HG03060 (cell line): ENCODE measurements around the gene SULT4A1.
"Not testable (repeated sequence)": the region's sequence is repeated elsewhere in the genome, so short reads cannot be mapped to it uniquely, and the experiment has no call there.

Source experiments
- ATAC-seq: cut with Tn5 transposase; IDR thresholded peaks from one replicate; pipeline ENCODE4 v1.9.1; 2021; ENCODE audit warnings: low read depth, moderate number of reproducible peaks; ENCODE audit not compliant: unreplicated experiment

Gene SULT4A1

DNA sequence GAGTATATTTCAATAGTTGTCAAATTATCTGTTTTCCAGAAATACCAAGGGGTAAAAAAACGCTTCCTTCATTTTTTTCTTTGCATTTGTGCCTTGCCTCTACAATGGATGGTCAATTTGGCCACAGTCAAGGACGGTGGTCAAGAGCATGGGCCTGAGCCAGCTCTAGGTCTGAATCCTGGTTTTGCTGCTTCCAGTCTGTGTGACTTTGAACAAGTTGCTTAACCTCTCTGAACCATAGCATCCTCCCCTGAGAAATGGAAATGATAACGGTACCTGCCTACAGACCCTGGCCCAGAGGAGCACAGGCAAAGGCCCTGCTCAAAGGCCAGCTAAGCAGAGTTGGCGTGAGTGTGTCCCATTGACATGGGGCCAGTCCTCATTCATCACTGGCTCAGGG, 26.4 kb upstream of the SULT4A1 start:
- no peak for ATAC-seq

DNA sequence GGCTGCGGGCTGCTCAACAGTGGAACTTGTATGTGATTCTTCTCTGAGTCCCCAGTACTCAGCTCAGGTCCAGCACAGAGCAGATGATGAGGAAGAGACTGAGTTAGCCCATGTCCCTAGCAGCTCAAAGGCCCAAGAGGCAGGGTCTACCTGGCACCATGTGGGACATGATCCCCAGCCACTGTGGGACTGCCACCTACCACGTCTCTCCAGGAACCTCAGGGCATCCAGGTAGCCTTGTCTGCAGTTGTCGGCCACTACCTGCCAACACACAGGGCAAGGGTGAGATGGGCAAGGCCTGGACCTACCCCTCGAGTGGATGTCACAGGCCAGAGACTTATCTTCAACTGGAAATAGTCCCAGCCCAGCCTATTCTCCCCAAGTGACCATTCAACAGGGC, 25.1 kb upstream of the SULT4A1 start:
- no peak for ATAC-seq

DNA sequence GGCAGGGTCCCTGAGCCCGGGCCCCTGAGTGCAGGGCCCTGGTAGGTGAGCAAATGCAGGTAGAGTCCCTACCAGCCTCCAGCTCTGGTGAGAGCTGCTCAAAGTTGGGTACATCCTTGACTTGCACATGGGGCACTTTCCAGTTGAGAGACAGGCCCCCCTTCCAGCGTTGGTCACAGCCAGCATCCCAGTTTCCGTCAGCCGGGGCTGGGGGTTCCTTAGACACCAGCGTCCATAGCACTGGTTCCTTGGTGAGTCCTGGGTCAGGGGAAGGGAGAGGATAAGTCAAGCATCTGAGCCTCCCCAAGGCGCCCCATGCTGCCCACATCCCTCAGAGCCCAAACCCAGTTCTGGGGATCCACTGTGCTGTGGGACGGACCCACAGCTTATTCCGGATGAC, 23.9 kb upstream of the SULT4A1 start:
- ATAC-seq: no peak

DNA sequence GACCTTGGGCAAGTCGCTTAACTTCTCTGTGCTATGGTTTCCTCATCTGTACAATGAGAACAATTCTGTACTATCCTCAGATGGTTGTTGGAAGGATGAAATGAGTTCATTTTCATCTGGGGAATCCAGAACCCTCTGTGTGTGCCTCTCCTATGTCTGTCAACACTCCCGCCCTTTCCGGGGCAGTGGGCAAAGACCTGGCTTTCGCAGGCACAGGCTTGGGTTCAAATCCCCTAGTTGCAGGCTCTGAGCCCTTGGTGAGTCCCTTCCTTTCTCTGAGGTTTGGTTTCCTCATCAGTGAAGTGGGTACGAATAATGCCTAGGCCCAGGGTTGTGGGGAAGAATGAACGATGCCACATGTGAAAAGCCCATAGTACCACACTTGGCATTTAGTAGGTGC, 23.5 kb upstream of the SULT4A1 start:
- no peak for ATAC-seq

DNA sequence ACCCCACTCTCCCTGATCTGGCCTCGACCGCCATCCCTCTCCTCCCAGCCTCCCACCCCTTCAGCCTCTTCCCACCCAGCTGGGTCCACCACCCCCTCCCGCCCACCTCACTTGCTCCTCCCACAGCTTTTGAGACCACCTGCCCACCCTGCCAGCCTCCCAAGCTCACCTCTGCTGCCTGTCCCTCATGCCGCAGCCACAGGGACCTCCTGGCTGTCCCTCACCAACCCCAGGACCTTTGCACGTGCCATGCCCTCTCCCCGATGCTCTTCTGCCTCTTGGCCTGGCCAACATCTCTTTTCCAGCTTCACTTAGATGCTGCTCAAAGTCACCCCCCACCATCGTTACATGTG, 23.0 kb upstream of the SULT4A1 start:
- no peak for ATAC-seq

DNA sequence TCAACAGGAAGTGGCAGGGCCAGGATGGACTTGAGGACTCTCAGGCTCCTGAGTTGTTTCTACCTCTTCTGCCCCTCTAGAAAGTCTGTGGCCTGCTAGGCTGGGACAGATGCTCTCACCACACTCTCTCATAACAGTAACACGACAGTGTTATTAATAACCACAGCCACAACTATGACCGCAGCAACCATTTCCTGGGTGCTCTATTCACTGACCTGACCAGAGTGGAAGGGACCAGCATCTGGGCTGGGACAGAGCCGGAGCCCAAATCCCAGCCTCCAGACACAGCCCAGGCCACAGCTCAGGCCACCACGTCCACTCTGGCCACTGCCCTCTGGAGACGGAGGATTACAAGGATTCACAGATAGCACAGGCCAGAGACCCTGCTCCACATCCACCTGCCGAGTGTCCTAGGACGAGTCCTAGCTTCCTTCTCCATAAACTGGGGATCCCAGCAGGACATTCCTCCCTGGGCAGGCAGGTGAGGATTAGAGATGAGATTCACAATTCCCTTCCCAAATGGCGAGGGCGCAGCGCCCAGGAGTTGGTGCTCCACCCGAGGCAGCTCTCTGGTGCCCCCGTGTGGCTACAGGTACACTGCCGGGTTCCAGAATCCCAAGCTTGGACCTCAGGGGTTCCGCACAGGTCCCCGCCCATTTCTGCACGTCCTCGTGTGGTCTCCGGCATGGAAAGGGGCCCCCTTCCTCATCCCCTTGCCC, 22.4 kb upstream of the SULT4A1 start:
- ATAC-seq: no peak

DNA sequence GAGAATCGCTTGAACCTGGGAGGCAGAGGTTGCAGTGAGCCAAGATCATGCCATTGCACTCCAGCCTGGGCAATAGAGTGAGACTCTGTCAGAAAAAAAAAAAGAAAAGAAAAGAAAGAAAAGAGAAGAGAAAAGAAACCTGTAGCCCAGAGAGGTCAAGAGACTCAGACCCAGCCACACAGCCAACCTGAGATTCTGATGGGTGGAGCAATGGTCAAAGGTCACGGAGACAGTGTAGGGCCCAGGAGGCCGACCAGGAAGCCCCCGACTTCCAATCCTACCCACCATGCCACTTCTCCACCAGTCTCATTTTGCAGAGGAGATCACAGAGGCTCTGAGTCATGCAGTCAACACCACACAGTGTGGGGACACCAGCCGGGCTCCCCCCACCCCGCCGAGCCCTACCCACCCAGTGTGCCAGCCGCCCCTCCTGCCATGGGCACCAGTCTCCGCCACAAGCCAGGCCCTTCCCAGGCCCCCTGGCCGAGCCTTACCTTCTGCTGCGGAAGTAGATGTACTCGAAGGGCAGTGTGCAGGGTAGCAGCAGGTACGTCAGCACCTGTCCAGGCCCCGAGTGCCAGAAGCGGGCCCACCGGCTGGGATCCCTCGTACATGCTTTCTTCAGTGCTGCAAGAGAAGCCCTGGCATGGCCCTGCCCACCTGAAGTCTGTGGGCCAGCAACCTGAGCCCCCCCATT, 21.6 kb upstream of the SULT4A1 start:
- ATAC-seq: no peak

DNA sequence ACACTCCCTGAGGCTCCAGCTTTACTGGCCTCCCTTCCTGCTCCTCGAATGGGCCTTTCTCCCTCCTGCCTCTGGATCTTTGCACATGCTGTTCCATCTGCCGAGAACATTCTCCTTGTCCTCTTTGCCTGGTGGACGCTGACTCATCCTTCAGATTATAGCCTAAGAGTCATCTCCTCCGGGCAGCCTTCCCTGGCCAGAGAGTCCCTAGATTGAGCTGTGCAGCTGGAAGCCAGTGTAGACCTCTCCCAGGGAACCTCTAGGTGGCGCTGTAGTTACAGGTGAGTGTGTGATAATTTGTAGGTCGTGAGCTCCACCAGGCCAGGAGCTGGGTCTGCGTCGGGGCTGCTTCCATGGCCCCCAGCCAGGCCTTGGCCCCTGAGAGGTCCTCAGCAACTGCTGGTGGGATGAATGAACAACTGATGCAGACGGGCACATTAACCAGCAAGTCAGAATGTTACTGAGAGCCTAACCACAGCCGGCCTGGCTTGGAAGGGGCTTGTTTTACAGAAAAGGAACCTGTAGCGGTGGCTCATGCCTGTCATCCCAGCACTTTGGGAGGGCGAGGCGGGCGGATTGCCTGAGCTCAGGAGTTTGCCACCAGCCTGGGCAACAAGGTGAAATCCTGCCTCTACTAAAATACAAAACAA, 20.8 kb upstream of the SULT4A1 start:
- ATAC-seq: no peak

DNA sequence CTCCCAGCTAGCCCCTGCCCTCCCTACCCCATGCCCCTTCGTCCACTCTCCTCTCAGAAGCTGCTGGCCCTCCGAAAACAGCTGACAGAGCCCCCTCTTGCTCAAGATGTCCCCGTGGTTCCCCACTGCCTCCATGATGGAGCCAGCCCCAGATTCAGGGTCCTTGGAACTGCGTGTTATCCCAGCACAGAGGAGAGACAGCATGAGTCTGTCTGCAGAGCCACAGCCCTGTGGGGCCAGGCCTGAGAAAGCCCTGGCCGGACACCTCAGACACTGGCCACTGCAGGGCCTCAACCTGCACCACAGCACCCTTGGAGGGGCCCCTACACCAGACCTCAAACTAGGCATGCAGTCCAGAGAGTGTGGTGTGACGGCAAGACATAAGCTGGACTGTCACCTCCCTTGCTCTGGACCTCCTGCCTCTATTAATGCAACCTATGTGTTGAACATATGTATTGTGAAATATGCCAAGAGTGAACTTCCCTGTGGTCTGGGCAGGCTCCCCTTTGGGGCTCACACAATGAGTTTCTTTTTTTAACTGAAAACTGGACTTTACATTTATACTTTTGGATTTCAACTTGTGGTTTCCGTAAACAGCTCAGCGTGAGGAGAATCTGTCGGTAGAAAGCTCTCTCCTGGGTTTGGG, 19.9 kb upstream of the SULT4A1 start:
- ATAC-seq: no peak

DNA sequence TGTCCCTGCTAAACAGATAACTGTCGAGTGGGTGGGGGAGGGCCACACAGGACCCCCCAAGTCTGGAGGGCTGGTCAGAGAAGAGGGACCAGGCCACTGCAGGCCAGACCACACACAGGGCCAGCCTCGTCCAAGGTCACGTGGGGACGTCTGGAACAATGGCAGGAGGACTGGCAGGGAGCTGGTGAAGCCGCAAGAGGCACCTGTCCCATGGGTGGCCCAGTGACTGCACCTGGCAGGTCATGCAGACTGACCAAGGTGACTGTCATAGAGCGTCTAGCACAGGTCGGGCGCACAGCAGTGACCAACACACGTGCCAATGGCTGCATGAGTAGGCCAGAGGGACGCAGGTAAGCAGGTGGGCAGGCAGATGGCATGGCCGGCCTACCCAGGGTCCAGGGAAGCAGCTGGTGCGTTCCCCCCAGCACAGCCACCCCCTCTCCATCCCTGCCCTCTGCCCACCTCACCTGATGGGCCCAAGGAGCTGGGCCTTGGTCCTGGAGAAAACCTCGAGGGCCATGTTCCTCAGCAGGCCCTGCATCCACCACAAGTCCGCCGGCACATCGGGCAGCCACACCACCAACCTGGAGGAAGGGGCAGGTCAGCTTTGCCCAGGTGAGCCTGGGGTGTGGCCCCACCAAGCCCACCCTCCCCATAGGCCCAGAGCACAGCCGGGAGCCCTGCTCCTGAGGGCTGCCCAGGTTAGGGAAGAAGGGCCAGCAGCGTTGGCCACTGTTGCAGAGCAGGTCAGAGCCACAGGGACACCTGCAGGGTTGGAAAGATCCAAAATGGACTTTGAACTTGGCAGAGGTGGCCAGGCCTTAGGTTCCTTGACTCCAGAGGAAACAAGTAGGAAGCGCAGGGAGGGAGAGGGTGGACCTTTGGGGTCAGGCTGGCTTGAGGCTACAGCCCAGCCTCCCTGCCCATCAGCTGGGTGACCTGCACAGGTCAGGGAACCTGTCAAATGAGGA, 19.1 kb upstream of the SULT4A1 start:
- no peak for ATAC-seq

DNA sequence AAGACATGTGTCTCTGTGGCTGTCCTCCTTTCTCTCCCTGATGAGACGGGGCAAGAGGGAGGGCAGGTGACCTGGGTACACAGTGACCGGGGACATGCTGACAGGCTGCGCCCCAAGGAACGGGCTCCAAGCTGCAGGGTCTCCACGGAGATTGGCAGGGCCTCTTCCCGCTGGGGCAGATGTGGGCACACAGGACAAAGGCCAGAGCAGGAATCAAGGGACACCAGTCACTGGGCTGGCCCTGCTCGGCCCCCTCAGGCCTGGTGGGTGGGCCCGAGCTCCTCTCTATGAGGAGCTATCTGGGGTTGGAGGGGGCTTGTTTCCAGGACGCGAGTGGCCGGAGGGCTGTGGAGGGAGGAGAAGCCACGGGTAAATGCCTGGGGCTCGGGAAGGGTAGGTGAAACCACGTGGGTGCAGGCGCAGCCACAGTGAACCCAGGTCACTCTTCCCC, 18.3 kb upstream of the SULT4A1 start:
- ATAC-seq: no peak

DNA sequence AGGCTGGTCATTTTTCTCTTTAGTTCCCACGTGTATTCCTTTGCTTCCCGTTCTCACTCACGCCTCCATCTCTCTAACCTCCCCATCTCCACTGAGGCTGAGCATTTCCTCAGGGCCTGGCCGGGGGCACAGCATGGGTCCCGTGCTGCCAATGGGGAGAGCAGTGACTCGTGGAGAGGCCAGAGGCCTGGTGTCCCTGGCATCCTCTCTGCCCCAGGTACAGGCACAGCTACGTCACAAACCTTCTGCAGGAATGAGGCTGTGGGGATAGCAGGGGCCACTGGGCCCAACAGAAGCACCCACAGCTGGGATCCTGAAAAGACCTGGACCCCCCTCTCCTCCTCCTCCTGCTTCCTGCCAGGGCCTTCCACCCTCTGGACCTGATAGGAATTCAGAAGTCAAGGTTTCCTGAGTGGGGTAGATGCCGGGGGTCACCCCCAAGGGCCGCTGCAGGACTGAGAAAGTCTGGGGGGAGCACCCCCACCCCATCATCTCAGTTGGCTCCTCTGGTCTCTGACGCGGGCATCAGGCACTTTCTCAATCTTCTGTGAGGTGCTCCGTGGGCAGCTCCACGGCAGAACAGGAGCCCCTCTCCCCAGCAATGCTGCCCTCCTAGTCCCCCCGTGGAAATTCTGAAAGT, 17.7 kb upstream of the SULT4A1 start:
- ATAC-seq: no peak

DNA sequence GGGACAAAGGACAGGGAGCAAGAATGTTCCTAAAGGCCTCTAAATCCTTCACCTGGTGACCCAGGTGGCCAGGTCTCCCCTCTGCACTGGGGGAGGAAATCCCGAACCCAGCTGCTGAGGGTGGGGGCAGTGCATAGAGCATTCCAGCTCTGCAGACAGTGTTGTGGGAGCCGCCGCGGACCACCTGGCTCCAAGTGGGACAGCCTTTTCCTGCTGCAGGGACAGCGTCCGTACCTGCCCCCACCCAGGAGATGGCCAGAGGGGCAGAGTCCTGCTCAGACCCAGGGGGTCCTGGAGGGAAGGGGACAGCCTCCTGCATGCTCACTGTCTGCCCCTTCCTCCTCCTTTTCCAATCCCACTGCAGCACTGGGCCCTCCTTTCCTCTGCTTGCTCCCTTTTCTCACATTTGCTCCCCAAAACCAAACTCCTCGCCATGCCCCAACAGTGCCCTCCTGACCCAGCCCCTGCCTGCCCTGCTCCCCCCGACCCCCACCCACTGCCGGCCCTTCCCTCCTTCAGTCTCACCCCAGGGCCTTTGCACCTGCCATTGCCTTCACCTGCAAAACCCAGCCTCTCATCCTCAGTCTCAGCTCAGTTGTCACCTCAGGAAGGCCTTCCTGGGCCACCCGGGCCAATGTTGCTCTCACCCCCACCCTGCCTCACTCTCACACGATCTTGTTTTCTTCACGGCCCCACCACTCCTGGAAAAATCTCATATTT, 16.7 kb upstream of the SULT4A1 start:
- ATAC-seq: no peak

DNA sequence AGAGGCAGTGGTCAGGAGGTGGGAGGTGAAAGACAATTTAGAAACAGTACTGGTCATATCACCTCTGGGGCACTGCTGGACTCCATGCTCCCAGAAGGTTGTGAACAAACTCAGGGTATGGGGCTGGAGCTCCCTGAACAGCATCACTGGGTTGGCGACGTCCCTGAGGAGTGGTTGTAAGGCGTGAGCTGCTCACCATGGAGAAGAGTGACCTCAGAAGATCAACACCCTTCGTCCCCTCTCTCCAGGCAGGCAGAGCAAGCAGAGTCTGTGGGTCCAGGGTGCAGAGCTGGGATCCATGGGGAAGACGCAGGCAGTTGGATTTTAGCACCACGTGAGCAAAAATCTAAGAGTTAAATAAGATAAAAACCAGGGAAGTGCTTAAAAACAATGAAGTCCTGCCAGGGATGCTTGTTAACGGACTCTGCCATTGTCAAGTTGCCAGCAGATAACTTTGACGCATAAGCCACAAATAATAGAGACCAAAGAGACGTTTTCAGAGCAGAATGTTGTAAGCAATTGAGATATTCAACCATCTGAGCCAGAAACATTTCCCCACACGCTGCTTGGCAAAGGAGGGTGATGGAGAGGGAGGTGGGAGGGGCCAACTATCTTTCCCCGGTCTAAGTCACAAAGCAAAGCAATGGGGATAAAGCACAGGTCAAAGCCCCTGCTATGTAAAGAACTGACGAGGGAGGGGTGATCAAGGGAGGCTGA, 15.9 kb upstream of the SULT4A1 start:
- ATAC-seq: no peak

DNA sequence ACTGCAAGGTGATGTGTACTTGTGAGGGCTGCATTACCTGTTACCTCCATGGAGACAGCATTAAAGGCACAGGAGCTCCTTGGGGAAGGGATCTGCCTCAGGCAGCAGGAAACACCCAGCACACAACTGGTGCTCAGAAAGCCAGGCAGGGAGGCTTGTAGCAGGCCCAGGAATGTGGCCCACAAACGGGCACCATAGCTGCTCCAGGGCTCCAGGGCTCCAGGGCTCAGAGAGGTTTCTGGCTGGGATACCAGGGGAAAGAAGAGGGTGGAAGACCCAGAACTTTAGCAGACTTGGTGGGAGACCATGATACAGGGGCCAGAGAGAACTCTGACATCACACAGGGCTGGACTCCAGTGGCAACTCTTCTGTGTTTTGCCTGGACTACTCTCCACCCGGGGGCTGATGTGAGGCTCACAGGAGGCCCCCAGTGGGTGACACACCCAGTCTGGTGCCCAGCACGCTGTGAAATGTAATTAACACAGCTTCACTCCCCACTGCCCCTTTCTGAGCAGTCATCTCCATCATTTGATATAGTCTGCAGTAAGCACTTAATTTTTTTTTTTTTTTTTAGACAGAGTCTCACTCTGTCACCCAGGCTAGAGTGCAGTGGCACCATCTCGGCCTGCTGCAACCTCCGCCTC, 14.7 kb upstream of the SULT4A1 start:
- no peak for ATAC-seq

DNA sequence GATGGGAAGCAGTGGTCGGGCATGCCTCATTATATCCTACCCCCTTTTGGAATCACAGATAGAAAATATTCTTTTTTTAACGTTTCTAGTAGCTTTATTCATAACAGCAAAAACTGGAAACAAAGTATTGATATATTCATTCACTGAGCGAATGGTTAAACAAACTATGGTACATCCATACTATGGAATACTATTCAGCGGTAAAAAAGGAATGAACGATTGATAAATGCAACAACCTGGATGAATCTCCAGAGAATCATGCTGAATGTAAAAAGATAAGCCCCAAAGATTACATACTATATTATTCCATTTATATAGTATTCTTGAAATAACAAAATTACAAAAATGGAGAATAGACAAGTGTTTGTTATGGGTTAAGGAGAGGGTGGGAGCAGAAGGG, 7.5 kb upstream of the SULT4A1 start:
- no peak for ATAC-seq

DNA sequence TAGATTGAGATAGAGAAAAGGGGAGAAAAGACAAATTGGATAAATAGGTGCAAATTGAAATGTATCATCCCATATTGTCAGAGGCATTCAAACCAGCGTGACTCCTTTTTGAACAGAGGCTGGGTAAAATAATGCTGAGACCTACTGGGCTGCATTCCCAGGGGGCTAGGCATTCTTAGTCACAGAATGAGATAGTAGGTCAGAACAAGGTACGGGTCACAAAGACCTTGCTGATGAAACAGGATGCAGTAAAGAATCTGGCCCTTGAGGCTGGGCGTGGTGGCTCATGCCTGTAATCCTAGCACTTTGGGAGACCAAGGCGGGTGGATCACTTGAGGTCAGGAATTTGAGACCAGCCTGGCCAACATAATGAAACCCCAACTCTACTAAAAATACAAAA, 6.7 kb upstream of the SULT4A1 start:
- ATAC-seq: not testable (repeated sequence)
